HG03060 (cell line): ENCODE data around the gene EIF6.

Experiments used
- ATAC-seq: cut with Tn5 transposase; IDR thresholded peaks from one replicate; pipeline ENCODE4 v1.9.1; 2021; ENCODE audit warnings: low read depth, moderate number of reproducible peaks; ENCODE audit not compliant: unreplicated experiment

The EIF6 gene

GRCh38 chr20:35314816-35315631 is 30.5 kb upstream of the EIF6 start:
- no peak for ATAC-seq

- no peak for ATAC-seq
Measured at GRCh38 chr20:35312318-35312717, 27.7 kb upstream of the EIF6 start.

GRCh38 chr20:35311822-35312221 is 27.2 kb upstream of the EIF6 start:
- no peak for ATAC-seq

- ATAC-seq, result no peak
Measured at GRCh38 chr20:35311409-35311808, 26.8 kb upstream of the EIF6 start.

- ATAC-seq, result no peak
Measured at GRCh38 chr20:35307666-35308653, 23.4 kb upstream of the EIF6 start.

GRCh38 chr20:35306931-35307517 is 22.5 kb upstream of the EIF6 start:
- ATAC-seq, result no peak

GRCh38 chr20:35305682-35306556 is 21.3 kb upstream of the EIF6 start:
- ATAC-seq, result no peak

- ATAC-seq, result no peak
Measured at GRCh38 chr20:35304956-35305355, 20.4 kb upstream of the EIF6 start.

GRCh38 chr20:35303735-35304491 is 19.3 kb upstream of the EIF6 start:
- ATAC-seq, result no peak

- no peak for ATAC-seq
Measured at GRCh38 chr20:35303382-35303734, 18.8 kb upstream of the EIF6 start.

- ATAC-seq, result no peak
Measured at GRCh38 chr20:35302421-35303335, 18.1 kb upstream of the EIF6 start.

GRCh38 chr20:35301426-35301825 is 16.9 kb upstream of the EIF6 start:
- ATAC-seq, result no peak

GRCh38 chr20:35300469-35301262 is 16.1 kb upstream of the EIF6 start:
- ATAC-seq, result no peak

- no peak for ATAC-seq
Measured at GRCh38 chr20:35299780-35300179, 15.2 kb upstream of the EIF6 start.

- no peak for ATAC-seq
Measured at GRCh38 chr20:35298264-35298663, 13.7 kb upstream of the EIF6 start.

- no peak for ATAC-seq
Measured at GRCh38 chr20:35297740-35298139, 13.2 kb upstream of the EIF6 start.

GRCh38 chr20:35297155-35297554 is 12.6 kb upstream of the EIF6 start:
- no peak for ATAC-seq

GRCh38 chr20:35296101-35296554 is 11.6 kb upstream of the EIF6 start:
- ATAC-seq, result no peak
